SJSA1 (cell line): ENCODE data around the gene CPNE6. TPM values are rescaled to one million over a fixed set of nuclear protein-coding genes. Genes with fewer than 3 reads are reported as not detected.
"Not testable (repeated sequence)": the region's sequence is repeated elsewhere in the genome, so short reads cannot be mapped to it uniquely, and the experiment has no call there.

ENCODE experiments used
- DNase-seq, 2 experiments: peaks; one replicate each; pipeline ENCODE4 v3.0.0-alpha.2; 2015 to 2020; ENCODE audit warnings: low spot score in 2 of 2, low read depth in 1 of 2
- H3K27ac ChIP-seq: fragments of 250-450 bp; sonication (Bioruptor Pico); 2 replicates; pipeline ENCODE4 v1.5.1; 2020; ENCODE audit warnings: mild to moderate bottlenecking, moderate library complexity
- H3K27me3 ChIP-seq: fragments of 250-450 bp; sonication (Bioruptor Pico); replicated peaks from 2 replicates; pipeline ENCODE4 v1.5.1; 2020; ENCODE audit warnings: mild to moderate bottlenecking, moderate library complexity
- H3K36me3 ChIP-seq: fragments of 250-450 bp; sonication (Bioruptor Pico); 2 replicates; pipeline ENCODE4 v1.5.1; 2020; ENCODE audit warnings: mild to moderate bottlenecking
- H3K4me1 ChIP-seq: fragments of 250-450 bp; sonication (Bioruptor Pico); replicated peaks from 2 replicates; pipeline ENCODE4 v1.6.1; 2021; ENCODE audit warnings: mild to moderate bottlenecking
- H3K4me3 ChIP-seq: fragments of 250-450 bp; sonication (Bioruptor Pico); 2 replicates; pipeline ENCODE4 v1.5.1; 2020; ENCODE audit warnings: mild to moderate bottlenecking
- H3K9me3 ChIP-seq: fragments of 250-450 bp; sonication (Bioruptor Pico); replicated peaks from 2 replicates; pipeline ENCODE4 v1.5.1; 2020; ENCODE audit warnings: mild to moderate bottlenecking
- total RNA-seq: library from RNA; depleted of rRNA; stranded (reverse); fragments of >200 nt; shearing (Covaris generic); gene quantifications from 2 replicates; pipeline ENCODE4 v1.2.3, GENCODE V29; 2014

CPNE6 gene
- total RNA-seq, 1 experiment from 2014 or later: not detected

DNA sequence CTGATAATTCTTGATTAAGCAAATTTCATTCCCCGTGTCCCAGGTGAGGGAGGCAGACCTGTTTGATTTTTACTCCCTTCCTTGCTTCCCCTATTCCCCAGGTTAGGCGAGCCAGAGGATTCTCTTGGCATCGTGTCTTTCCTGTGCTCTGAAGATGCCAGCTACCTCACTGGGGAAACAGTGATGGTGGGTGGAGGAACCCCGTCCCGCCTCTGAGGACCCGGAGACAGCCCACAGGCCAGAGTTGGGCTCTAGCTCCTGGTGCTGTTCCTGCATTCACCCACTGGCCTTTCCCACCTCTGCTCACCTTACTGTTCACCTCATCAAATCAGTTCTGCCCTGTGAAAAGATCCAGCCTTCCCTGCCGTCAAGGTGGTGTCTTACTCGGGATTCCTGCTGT is 20.6 kb upstream of the CPNE6 start:
- Histone ChIP-seq H3K27me3 (peaks cover 15% of the 10 kb centered on the region), H3K4me1 (peaks cover 11% of the 10 kb centered on the region)
- not testable (repeated sequence) for DNase-seq, H3K4me3 ChIP-seq, H3K27ac ChIP-seq, H3K9me3 ChIP-seq, H3K36me3 ChIP-seq

DNA sequence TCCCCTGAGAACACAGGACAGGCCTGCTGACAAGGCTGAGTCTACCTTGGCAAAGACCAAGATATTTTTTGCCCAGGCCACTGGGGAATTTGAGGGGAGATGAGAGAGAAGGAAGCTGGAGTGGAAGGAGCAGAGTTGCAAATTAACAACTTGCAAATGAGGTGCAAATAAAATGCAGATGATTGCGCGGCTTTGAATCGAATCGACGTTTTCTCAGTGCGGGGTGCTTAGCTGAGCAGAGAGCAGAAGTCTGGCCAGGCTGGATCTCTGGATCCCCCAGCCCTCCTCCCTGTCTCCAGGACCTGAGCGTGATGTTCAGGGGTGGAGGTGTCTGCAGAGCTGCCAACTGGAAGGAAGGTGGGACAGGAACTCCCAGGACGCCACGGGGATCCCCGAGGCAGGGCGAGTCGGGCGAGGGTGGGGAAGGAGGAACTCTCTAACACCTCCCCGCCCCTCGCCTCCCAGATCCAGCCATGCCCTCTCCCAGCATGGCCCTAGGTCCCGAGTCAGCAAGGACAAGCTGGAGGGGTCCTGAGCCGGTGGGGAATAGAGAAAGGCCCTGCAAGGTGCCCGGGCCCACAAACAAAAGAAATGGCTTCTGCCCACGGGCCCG is 20.1 kb upstream of the CPNE6 start:
- Histone ChIP-seq H3K27me3 (peaks cover 15% of the 10 kb centered on the region), H3K27ac (no peak overlapping the region), H3K9me3 (0 out of 2 replicates have a peak, but pooled peaks cover 2% of the 10 kb centered on the region), H3K4me3 (peak overlapping the region; percentile 28), H3K36me3 (no peaks in the 10 kb centered on the region), H3K4me1 (peaks cover 11% of the 10 kb centered on the region)
- peak in 1 of 2 experiments; percentile 35 for DNase-seq

- Histone ChIP-seq H3K9me3 (0 out of 2 replicates have a peak, but pooled peaks cover 2% of the 10 kb centered on the region), H3K27ac (no peak within 1 kb of the TSS), H3K27me3 (peaks cover 15% of the 10 kb centered on the region), H3K36me3 (no peaks in the 10 kb centered on the region), H3K4me1 (peaks cover 11% of the 10 kb centered on the region), H3K4me3 (peak within 1 kb of the TSS; percentile 28)
- DNase-seq: peak; percentile 22 to 54
Observed at GRCh38 chr14:24051789-24052655, 19.3 kb upstream of the CPNE6 start, which contains the start of gene CARMIL3. TSS of gene CARMIL3 (plus strand) at chr14:24052009. CDS start at chr14:24052154, 145 bp downstream.

DNA sequence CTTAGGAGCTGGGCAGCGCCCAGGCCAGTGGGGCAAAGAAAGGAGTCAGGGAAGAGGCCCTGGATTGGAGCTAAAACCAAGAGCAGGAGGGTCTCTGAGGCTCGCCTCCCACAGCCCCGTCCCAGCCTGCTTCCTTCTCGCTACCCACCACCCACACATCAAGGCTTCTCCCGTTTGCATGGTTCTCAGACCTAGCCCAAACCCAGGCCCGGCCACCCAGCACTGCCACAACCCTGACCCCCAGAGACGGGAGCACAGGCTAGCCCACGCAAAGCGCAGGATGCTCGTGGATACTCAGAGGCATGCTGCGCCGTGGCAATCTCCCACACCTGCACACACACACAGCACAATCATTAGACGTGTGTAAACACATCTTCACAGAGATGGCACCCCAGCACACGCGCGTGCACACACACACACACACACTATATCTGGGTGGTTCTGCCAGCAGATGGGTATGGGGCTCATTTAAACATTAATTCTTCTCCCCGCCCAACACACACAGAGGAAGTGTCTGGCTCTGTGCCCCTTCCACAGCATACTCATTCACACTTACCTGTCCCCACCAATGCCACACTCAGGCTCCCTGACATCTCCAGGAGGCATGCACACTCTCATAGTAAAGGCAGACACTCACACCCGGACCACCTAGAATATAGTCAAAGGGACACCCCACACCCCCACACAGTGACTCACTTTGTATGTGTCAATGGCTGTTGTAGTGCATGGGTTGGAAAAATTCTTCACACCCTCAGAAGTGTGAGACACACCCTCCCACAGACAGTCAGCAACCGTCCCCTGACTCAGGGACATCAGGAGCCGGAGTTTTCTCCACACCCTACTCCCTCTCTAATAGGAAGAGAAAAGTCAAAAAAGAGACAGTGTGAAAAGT is 18.5 kb upstream of the CPNE6 start:
- no peak for DNase-seq
- H3K9me3 ChIP-seq: 0 out of 2 replicates have a peak, but pooled peaks cover 2% of the 10 kb centered on the region
- no peak overlapping the region for H3K27ac ChIP-seq
- peaks cover 11% of the 10 kb centered on the region for H3K4me1 ChIP-seq
- H3K27me3 ChIP-seq: peaks cover 15% of the 10 kb centered on the region
- H3K36me3 ChIP-seq: no peaks in the 10 kb centered on the region
- H3K4me3 ChIP-seq: no peak overlapping the region

GRCh38 chr14:24053548-24054323 is 17.6 kb upstream of the CPNE6 start:
- no peaks in the 10 kb centered on the region for H3K36me3 ChIP-seq
- H3K27me3 ChIP-seq: peaks cover 15% of the 10 kb centered on the region
- no peak for DNase-seq
- H3K27ac ChIP-seq: no peak overlapping the region
- H3K4me3 ChIP-seq: no peak overlapping the region
- peaks cover 11% of the 10 kb centered on the region for H3K4me1 ChIP-seq
- H3K9me3 ChIP-seq: 0 out of 2 replicates have a peak, but pooled peaks cover 2% of the 10 kb centered on the region

- 0 out of 2 replicates have a peak, but pooled peaks cover 2% of the 10 kb centered on the region for H3K9me3 ChIP-seq
- no peak for DNase-seq
- peaks cover 11% of the 10 kb centered on the region for H3K4me1 ChIP-seq
- peaks cover 15% of the 10 kb centered on the region for H3K27me3 ChIP-seq
- no peak overlapping the region for H3K27ac ChIP-seq
- no peaks in the 10 kb centered on the region for H3K36me3 ChIP-seq
- H3K4me3 ChIP-seq: no peak overlapping the region
Observed at GRCh38 chr14:24054324-24054641, 17.1 kb upstream of the CPNE6 start.

GRCh38 chr14:24054646-24055045 is 16.7 kb upstream of the CPNE6 start:
- Histone ChIP-seq H3K27ac (no peak overlapping the region), H3K27me3 (peaks cover 15% of the 10 kb centered on the region), H3K4me3 (no peak overlapping the region), H3K36me3 (no peaks in the 10 kb centered on the region), H3K4me1 (peaks cover 11% of the 10 kb centered on the region), H3K9me3 (0 out of 2 replicates have a peak, but pooled peaks cover 2% of the 10 kb centered on the region)
- no peak for DNase-seq

DNA sequence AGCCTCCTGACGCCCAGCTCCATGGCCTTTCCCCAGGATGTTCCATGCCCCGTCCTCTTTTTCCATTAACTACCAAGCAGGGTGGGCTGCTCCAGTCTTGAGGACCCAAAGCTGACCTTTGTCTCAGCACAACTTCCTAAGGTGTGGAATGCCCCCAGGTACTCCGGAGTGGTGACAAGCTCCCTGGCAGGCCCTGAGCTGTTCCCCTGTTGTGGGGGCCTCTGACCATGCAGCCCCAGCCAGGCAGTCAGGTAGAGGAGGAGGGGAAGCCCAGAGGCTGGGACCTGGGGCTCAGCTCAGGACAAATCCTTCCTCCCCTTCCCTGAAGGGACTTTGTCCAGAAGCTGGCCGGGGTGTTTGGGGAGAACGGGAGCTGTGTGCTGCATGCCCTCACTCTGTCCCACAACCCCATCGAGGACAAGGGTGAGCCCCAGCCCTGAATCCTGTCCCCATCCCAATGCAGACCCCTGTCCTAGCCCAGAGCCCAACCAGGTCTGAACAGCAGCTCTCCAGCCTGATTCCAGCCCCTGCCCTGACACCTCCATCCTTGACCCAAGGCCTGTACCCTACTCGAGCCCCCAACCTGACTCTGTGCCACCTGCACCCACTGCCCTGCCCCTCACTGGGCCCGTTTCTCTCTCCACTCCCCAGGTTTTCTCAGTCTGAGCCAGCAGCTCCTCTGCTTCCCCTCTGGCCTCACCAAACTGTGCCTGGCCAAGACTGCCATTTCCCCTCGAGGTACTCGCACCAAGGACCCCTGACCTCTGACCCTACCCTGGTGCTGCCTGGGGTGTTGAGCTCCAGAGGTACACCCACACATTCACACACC is 15.2 kb upstream of the CPNE6 start:
- H3K4me3 ChIP-seq: no peak overlapping the region
- H3K27me3 ChIP-seq: peaks cover 15% of the 10 kb centered on the region
- peaks cover 11% of the 10 kb centered on the region for H3K4me1 ChIP-seq
- DNase-seq: no peak
- no peak overlapping the region for H3K27ac ChIP-seq
- 0 out of 2 replicates have a peak, but pooled peaks cover 2% of the 10 kb centered on the region for H3K9me3 ChIP-seq
- no peaks in the 10 kb centered on the region for H3K36me3 ChIP-seq

DNA sequence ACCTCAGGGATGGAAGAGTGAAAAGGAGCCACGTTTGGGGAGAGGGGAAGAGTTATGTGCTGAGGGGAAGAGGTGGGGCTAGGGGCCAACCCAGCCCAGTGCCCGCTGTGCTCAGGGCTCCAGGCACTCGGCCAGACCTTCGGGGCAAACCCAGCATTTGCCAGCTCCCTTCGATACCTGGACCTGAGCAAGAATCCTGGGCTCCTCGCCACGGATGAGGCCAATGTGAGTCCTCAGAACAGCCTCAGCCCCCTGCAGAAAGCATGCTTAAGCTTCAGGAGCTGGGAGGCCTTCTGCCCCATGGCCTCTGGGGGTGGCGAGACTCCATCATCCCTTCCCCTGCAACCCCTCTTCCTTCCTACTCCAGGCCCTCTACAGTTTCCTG is 14.6 kb upstream of the CPNE6 start:
- H3K36me3 ChIP-seq: no peaks in the 10 kb centered on the region
- H3K27ac ChIP-seq: no peak overlapping the region
- DNase-seq: no peak
- 0 out of 2 replicates have a peak, but pooled peaks cover 2% of the 10 kb centered on the region for H3K9me3 ChIP-seq
- peaks cover 8% of the 10 kb centered on the region for H3K4me1 ChIP-seq
- H3K4me3 ChIP-seq: no peak overlapping the region
- H3K27me3 ChIP-seq: peaks cover 11% of the 10 kb centered on the region

- no peak overlapping the region for H3K27ac ChIP-seq
- H3K36me3 ChIP-seq: no peaks in the 10 kb centered on the region
- peaks cover 3% of the 10 kb centered on the region for H3K4me1 ChIP-seq
- DNase-seq: no peak
- H3K27me3 ChIP-seq: peaks cover 6% of the 10 kb centered on the region
- 0 out of 2 replicates have a peak, but pooled peaks cover under 1% of the 10 kb centered on the region for H3K9me3 ChIP-seq
- no peak overlapping the region for H3K4me3 ChIP-seq
Observed at GRCh38 chr14:24057271-24057670, 14.1 kb upstream of the CPNE6 start.

- Histone ChIP-seq H3K27me3 (peaks cover under 1% of the 10 kb centered on the region), H3K4me1 (no peaks in the 10 kb centered on the region), H3K9me3 (no peaks in the 10 kb centered on the region), H3K27ac (no peak overlapping the region), H3K36me3 (no peaks in the 10 kb centered on the region), H3K4me3 (no peak overlapping the region)
- no peak for DNase-seq
Observed at GRCh38 chr14:24057867-24058259, 13.5 kb upstream of the CPNE6 start.

GRCh38 chr14:24058260-24058950 is 13.0 kb upstream of the CPNE6 start:
- Histone ChIP-seq H3K4me1 (no peaks in the 10 kb centered on the region), H3K36me3 (no peaks in the 10 kb centered on the region), H3K27me3 (no peaks in the 10 kb centered on the region; the same call in 1 of the 2 replicates), H3K27ac (no peak overlapping the region), H3K9me3 (no peaks in the 10 kb centered on the region), H3K4me3 (no peak overlapping the region)
- DNase-seq: peak; percentile 67 to 75
